ENCODE measurements around the gene KSR1. TPM values are rescaled to one million over a fixed set of nuclear protein-coding genes. Genes with fewer than 3 reads are reported as not detected.
A peak's percentile ranks its signal among the peaks of the same experiment; 100 is the strongest.

Gene KSR1
- total and polyA plus RNA-seq, 2 of the 8 experiments (the other 6 are each of a cell fraction or from before 2014, with no cell fraction given), result 14.1 to 34.7 TPM

DNA sequence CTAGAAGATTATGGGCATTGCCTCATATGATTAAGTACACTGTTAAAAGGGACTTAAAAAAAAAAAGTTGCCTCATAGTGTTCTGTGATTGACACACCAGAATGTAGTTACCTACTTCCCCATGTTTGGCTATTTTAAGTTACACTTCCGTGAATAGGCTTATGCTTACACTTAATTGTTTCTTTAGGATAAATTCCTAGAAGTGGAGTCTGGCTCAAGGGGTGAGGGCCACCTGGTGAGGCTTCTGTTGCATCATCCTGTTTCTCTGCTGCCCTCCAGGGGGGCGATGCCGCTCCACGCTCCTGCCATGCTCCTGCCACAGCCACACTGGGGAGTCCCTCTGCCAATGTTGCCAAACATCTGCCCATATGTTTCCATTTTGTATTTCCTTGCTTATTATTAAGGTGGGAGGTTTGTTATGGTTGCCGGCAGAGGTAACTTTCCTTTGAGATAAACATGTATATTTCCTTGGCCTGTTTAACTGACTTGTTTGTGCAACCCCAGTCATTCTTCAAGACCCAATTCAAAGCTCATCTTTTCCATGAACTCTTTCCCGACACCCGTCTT, 73.1 kb downstream of the KSR1 start:
- no peak overlapping the region for H3K23ac ChIP-seq (ENCODE audit: insufficient read length)
- no peak overlapping the region for H3K4me3 ChIP-seq (ENCODE audit: extremely low read depth in 1 of 4, insufficient read depth in 2 of 4, low read depth in 3 of 4, low read length in 4 of 4)
- no peak overlapping the region for H3K56ac ChIP-seq (replicated peaks; ENCODE audit: insufficient read length, low read depth, low read length)
- H3K79me1 ChIP-seq (ENCODE audit: low read depth, low read length), result peaks cover 10% of the 10 kb centered on the region; the same call in 1 of the 2 replicates
- peak overlapping the region; percentile 15; the same call in 1 of the 2 replicates for H2BK5ac ChIP-seq (ENCODE audit: low read depth, low read length)
- H2BK15ac ChIP-seq (ENCODE audit: low read length), result no peak overlapping the region; the same call in 1 of the 2 replicates
- no peak overlapping the region for H3K9ac ChIP-seq (replicated peaks in 1 of 4; ENCODE audit: extremely low read depth in 1 of 4, low read depth in 3 of 4, low read length in 3 of 4)
- H3K9me3 ChIP-seq (ENCODE audit: insufficient read depth in 2 of 2, low read depth in 1 of 2, low read length in 1 of 2), result no peaks in the 10 kb centered on the region
- no peak overlapping the region for H3K14ac ChIP-seq (ENCODE audit: insufficient read length)
- H4K91ac ChIP-seq (replicated peaks; ENCODE audit: insufficient read length, low read length), result peak overlapping the region; percentile 62
- peak overlapping the region; percentile 47 for H4K5ac ChIP-seq (ENCODE audit: insufficient read length, low read depth, low read length)
- H2AFZ ChIP-seq (ENCODE audit: low read length), result no peak overlapping the region
- peaks cover 0 to 69% of the 10 kb centered on the region in 2 experiments; a peak in 2 of 4 replicates for H3K79me2 ChIP-seq (ENCODE audit: control insufficient read depth in 1 of 2, insufficient read depth in 2 of 2, low read length in 2 of 2)
- H3K4me2 ChIP-seq (ENCODE audit: insufficient read depth in 1 of 2, low read depth in 2 of 2, low read length in 2 of 2), result no peak overlapping the region
- peaks cover 0 to 3% of the 10 kb centered on the region in 2 experiments for H4K20me1 ChIP-seq (replicated peaks in 1 of 2; ENCODE audit: control insufficient read depth in 1 of 2, insufficient read depth in 2 of 2, low read length in 2 of 2)
- no peaks in the 10 kb centered on the region for H3K36me3 ChIP-seq (ENCODE audit: control insufficient read depth in 2 of 4, insufficient read depth in 4 of 4, low read length in 3 of 4)
- POLR2A ChIA-PET (ENCODE audit: partially characterized antibody), result interaction anchor here (1.3 to 1.5 kb wide), 2 partner anchors 12 to 15 kb away, joined by 3 read pairs; no protein-coding TSS in a partner anchor
- H3K27me3 ChIP-seq (replicated peaks in 1 of 4; ENCODE audit: control insufficient read depth in 3 of 4, extremely low read depth in 1 of 4, insufficient read depth in 3 of 4, low read length in 3 of 4), result no peaks in the 10 kb centered on the region
- no peaks in the 10 kb centered on the region for H3K23me2 ChIP-seq (ENCODE audit: low read depth, low read length)
- DNase-seq (ENCODE audit: low read depth in 1 of 2, low spot score in 2 of 2) (no peak), FAIRE-seq (peak; percentile 19)
- H2BK12ac ChIP-seq (ENCODE audit: low read depth, low read length), result 0 out of 2 replicates have a peak overlapping the region, but pooled peaks have one; percentile 12
- peak overlapping the region; percentile 26 for H4K8ac ChIP-seq (ENCODE audit: extremely low read depth, insufficient read depth, low read length)
- peaks cover 2 to 27% (median 17%) of the 10 kb centered on the region in 4 experiments for H3K4me1 ChIP-seq (replicated peaks in 1 of 4; ENCODE audit: control insufficient read depth in 3 of 4, insufficient read depth in 4 of 4, low read length in 3 of 4)
- no peak overlapping the region; the same call in 1 of the 2 replicates for H3K18ac ChIP-seq (ENCODE audit: extremely low read depth, low read length)
- H2AK5ac ChIP-seq (ENCODE audit: low read depth, low read length), result no peak overlapping the region
- no peak overlapping the region for H3K4ac ChIP-seq (replicated peaks; ENCODE audit: insufficient read length, low read depth, low read length)
- CTCF ChIA-PET (ENCODE audit: partially characterized antibody), result interaction anchor here (0.7 to 1.5 kb wide), 4 partner anchors 9 to 73 kb away, joined by 3 to 4 read pairs (median 4); partner anchors contain the start of gene KSR1
- no peak overlapping the region for H2BK120ac ChIP-seq (replicated peaks; ENCODE audit: low read depth, low read length)
- H2BK20ac ChIP-seq (ENCODE audit: low read length), result no peak overlapping the region
- H3K27ac ChIP-seq (ENCODE audit: low read depth, low read length), result no peak overlapping the region
- WGBS, 2 experiments (ENCODE audit: extremely low coverage in 1 of 2, insufficient coverage in 1 of 2, insufficient read length in 1 of 2, insufficient replicate concordance in 2 of 2, low coverage in 1 of 2, low lambda C conversion rate in 2 of 2, missing lambda C conversion rate in 1 of 2), result 71% methylated on average over 7 of the region's 7 CpGs; no CpG with 5 or more reads in 1 of the 2 experiments
- TF ChIP-seq JUN (IDR thresholded peaks at IDR 0.05; ENCODE audit: low read depth, low read length) (0 out of 2 replicates have a peak, but pooled peaks have one; percentile 6), TAF7 (optimal IDR thresholded peaks at IDR 0.05; ENCODE audit: borderline replicate concordance, low read depth, low read length) (no peak), RNF2 (IDR thresholded peaks at IDR 0.05; ENCODE audit: borderline replicate concordance, low read depth, low read length, missing control alignments, poor library complexity, severe bottlenecking) (no peak), KDM4A (IDR thresholded peaks at IDR 0.05; ENCODE audit: low read depth, low read length, severe bottlenecking) (no peak), NRF1 (IDR thresholded peaks at IDR 0.05; ENCODE audit: low read depth, low read length) (no peak)
- TF ChIP-seq, protein P1, sequence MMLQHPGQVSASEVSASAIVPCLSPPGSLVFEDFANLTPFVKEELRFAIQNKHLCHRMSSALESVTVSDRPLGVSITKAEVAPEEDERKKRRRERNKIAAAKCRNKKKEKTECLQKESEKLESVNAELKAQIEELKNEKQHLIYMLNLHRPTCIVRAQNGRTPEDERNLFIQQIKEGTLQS (IDR thresholded peaks at IDR 0.05; ENCODE audit: insufficient read depth, low read depth, low read length), result peak; percentile 72

All from H1 (cell line).